Measurements from ENCODE around the gene ZFP36L2. TPM values are rescaled to one million over a fixed set of nuclear protein-coding genes. Genes with fewer than 3 reads are reported as not detected.

Gene ZFP36L2
- total and polyA plus RNA-seq, 10 donors = 72.4 to 223 (median 119) TPM

- H3K4me3 ChIP-seq = no peak overlapping the region
Measured at GRCh38 chr2:43188561-43189386, 37.6 kb downstream of the ZFP36L2 start.

GRCh38 chr2:43186679-43187374 lies 39.6 kb downstream of the ZFP36L2 start:
- Histone ChIP-seq H3K36me3 (no peaks in the 10 kb centered on the region), H3K4me3 (no peak overlapping the region), H3K4me1 (peaks cover 0 to 48% (median 10%) of the 10 kb centered on the region in 6 donors), H3K27me3 (replicated peaks in 1 of 7) (no peaks in the 10 kb centered on the region), H3K27ac (peak overlapping the region in 5 of 8 donors; percentile 12 to 59 (median 43)), H3K9me3 (no peaks in the 10 kb centered on the region)
- TF ChIP-seq CTCF (IDR thresholded peaks at IDR 0.05 in 8 of 11, conservative IDR thresholded peaks at IDR 0.05 in 3 of 11) (no peak), POLR2AphosphoS5 (IDR thresholded peaks at IDR 0.05) (no peak), POLR2A (IDR thresholded peaks at IDR 0.05) (no peak)
- 69 to 86% (median 79%) methylated on average over 4 to 12 of the region's 12 CpGs for WGBS, 5 donors
- DNase-seq = no peak
- intact Hi-C loops (cut with DNase I; ENCODE audit: low total_unique reads) = no loop called here

More at GRCh38 chr2:43188561-43189386, 37.6 kb downstream of the ZFP36L2 start:
- no peaks in the 10 kb centered on the region for H3K27me3 ChIP-seq (replicated peaks in 1 of 7)
- TF ChIP-seq POLR2A (IDR thresholded peaks at IDR 0.05) (no peak), CTCF (IDR thresholded peaks at IDR 0.05 in 8 of 11, conservative IDR thresholded peaks at IDR 0.05 in 3 of 11) (no peak), POLR2AphosphoS5 (IDR thresholded peaks at IDR 0.05) (no peak)
- H3K9me3 ChIP-seq = no peaks in the 10 kb centered on the region
- no peak overlapping the region for H3K27ac ChIP-seq
- 85 to 94% (median 86%) methylated on average over 16 of the region's 16 CpGs for WGBS, 5 donors
- no peaks in the 10 kb centered on the region for H3K36me3 ChIP-seq
- H3K4me1 ChIP-seq = peaks cover 3 to 67% (median 24%) of the 10 kb centered on the region in 6 donors
- no peak for DNase-seq
- intact Hi-C loops (cut with DNase I; ENCODE audit: low total_unique reads) = no loop called here

GRCh38 chr2:43186321-43186678 lies 40.1 kb downstream of the ZFP36L2 start:
- TF ChIP-seq POLR2A (IDR thresholded peaks at IDR 0.05) (no peak), CTCF (IDR thresholded peaks at IDR 0.05 in 8 of 11, conservative IDR thresholded peaks at IDR 0.05 in 3 of 11) (no peak)
- intact Hi-C loops (cut with DNase I; ENCODE audit: low total_unique reads) = no loop called here
- Histone ChIP-seq H3K4me3 (no peak overlapping the region), H3K27ac (peak overlapping the region in 3 of 8 donors; percentile 23 to 59 (median 43)), H3K4me1 (peaks cover 0 to 43% (median 7%) of the 10 kb centered on the region in 6 donors), H3K9me3 (no peaks in the 10 kb centered on the region), H3K27me3 (replicated peaks in 1 of 7) (no peaks in the 10 kb centered on the region), H3K36me3 (no peaks in the 10 kb centered on the region)
- 91 to 97% (median 93%) methylated on average over 6 of the region's 6 CpGs for WGBS, 5 donors
- no peak for DNase-seq

GRCh38 chr2:43185146-43185545 lies 41.3 kb downstream of the ZFP36L2 start:
- Histone ChIP-seq H3K27ac (no peak overlapping the region), H3K36me3 (no peaks in the 10 kb centered on the region), H3K9me3 (no peaks in the 10 kb centered on the region), H3K27me3 (replicated peaks in 1 of 7) (no peaks in the 10 kb centered on the region), H3K4me3 (no peak overlapping the region), H3K4me1 (peaks cover 0 to 35% (median 4%) of the 10 kb centered on the region in 6 donors)
- TF ChIP-seq POLR2A (IDR thresholded peaks at IDR 0.05) (no peak), CTCF (IDR thresholded peaks at IDR 0.05 in 8 of 11, conservative IDR thresholded peaks at IDR 0.05 in 3 of 11) (no peak), POLR2AphosphoS5 (IDR thresholded peaks at IDR 0.05) (no peak)
- 75 to 94% (median 81%) methylated on average over 4 of the region's 4 CpGs for WGBS, 5 donors
- intact Hi-C loops (cut with DNase I; ENCODE audit: low total_unique reads) = no loop called here
- no peak for DNase-seq

Data from spleen (tissue), 11 donors.